Activated gamma-delta T cell treated with Interleukin-2 at 50 U/mL for 16 hours (primary cell): ENCODE data around the gene AFMID.
A peak's percentile ranks its signal among the peaks of the same experiment; 100 is the strongest.
"Not testable (repeated sequence)": the region's sequence is repeated elsewhere in the genome, so short reads cannot be mapped to it uniquely, and the experiment has no call there.

Source experiments
- DNase-seq: peaks from one replicate; pipeline ENCODE4 v3.0.0-alpha.2; 2020

AFMID gene

DNA sequence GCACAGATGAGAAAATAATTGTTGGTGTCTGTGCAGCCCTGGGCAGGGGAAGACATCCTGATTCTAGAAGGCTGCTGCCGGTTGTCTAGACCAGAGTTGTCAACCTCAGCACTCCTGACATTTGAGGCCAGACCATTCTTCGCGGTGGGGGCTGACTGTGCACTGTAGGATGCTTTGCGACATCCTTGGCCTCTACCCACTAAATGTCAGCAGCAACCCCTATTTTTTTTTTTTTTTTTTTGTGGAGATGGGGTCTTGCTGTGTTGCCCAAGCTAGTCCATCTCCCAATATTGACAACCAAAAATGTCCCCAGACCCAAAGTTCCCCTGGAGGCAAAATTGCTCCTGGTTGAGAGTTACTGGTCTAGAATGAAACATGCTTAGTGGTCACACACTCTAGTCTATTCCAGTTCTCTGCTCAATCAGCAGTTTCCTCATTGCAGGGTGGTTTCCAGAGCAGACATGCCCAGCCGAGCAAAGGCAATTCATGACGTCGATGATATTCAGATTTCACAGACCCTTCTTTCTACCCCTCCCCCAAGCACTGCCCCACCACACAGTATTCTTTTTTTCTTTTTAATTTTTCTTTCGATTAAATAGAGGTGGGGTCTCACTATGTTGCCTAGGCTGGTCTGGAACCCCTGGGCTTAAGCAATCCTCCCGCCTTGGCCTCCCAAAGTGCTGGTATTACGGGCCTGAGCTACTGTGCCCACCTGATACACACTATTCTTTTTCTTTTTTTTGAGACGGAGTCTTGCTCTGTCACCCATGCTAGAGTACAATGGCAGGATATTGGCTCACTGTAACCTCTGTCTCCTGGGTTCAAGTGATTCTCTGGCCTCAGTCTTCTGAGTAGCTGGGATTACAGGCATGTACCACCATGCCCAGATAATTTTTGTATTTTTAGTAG lies 32.0 kb upstream of the AFMID start:
- DNase-seq: no peak

DNA sequence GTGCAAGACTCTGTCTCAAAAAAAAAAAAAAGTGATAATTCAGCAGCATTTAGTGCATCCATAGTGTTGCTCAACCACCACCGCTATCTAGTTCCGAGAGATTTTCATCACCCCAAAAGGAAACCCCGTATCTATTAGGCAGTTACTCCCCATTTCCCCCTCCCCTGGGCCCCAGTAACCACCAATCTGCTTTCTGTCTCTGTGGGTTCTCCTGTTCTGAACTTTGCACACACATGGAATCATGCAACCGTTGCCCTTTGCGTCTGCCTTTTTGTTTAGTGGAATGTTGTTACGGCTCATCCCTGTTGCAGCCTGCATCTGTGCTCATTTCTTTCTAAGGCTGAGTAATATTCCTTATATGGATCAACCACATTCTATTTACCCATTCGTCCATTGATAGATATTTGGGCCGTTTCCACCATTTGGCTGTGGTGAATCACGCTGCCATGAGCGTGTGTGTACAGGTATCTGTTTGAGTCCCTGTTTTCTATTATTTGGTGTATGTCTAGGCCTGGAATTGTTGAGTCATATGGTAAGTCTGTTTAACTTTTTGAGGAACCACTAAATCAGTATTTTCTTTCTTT lies 27.5 kb upstream of the AFMID start:
- DNase-seq: no peak

GRCh38 chr17:78163881-78164747 lies 23.0 kb upstream of the AFMID start:
- DNase-seq: no peak

GRCh38 chr17:78164748-78165607 lies 22.2 kb upstream of the AFMID start:
- DNase-seq: no peak

GRCh38 chr17:78166416-78166815 lies 20.7 kb upstream of the AFMID start:
- no peak for DNase-seq

GRCh38 chr17:78168242-78168902 lies 18.8 kb upstream of the AFMID start, which contains the start of gene SYNGR2:
TSS of gene SYNGR2 (plus strand) at chr17:78168581. CDS start at chr17:78168617, 36 bp downstream.
- DNase-seq: peak; percentile 85

DNA sequence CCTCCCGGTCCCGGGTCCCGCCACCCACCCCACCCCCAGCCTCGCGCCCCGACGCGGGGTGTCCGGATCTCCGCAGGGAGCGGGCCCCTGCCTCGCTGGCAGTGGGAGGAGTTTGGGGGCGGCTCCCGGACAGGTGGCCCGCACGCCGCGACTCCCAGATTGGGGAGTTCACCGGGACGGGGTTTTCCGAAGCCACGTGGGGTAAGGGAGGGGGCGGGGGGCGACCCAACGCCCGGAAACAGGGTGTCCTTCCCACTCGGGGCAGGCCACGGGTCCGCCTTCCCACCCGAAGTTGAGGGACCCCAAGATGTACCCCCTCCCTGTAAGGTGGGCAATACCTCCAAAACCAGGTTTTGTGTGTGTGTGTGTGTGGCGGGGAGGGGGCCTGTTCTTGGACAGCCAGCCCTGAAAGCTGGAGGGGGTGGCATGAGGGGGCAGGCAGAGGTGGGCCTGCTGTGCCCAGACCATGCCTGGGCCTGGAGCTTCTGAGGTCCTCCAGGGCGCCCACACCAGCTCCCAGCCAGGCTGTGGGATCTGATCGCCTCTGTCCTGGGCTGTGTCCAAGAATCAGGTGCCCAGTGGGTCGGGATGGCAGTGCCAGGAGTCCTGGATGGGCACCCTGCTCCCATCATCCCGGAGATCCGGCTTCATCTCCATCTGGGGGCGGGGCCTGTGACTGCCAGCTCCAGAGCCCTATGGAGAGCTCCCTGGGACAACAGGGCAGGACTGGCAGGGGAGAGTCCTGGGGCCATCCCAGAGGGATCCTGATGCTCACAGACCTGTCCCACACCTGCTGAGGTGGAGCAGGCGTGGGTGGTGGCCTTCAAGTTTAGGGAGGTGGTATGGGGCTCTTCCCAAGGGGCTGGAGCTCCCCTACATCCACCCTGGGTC lies 18.0 kb upstream of the AFMID start:
- peak; percentile 25 for DNase-seq

GRCh38 chr17:78170692-78171590 lies 16.2 kb upstream of the AFMID start:
- no peak for DNase-seq

- not testable (repeated sequence) for DNase-seq
Measured at GRCh38 chr17:78171591-78172248, 15.4 kb upstream of the AFMID start.

- DNase-seq: no peak
Measured at GRCh38 chr17:78172249-78173051, 14.7 kb upstream of the AFMID start.

DNA sequence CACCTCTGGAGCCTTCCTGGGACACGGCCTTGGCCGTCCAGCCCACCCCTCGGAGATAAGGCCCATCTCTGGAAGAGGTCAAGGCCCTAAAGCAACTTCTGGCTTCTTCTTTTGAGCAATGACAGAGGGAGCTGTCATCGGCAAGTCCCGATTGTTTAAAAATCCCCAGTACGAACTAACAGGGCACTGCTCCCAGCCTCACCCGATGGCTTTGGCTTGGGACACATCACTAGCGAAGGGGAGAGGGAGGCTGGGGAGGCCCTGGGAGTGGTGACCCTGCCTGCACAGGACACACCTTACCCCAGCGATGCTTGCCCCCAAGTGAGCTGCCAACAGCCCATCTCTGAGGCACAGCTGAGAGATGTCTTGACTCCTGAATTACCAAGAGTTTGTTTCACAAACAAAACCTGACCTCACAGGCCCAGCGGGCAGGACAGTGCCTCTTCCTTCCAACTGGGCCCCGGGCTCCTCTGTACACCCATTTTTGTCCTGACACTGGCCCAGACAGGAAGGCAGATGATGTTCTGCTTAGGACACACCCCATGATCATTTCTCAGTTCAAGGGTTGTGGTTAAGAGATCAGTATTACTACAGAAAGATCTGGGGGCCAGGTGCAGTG lies 14.0 kb upstream of the AFMID start:
- DNase-seq: no peak

GRCh38 chr17:78174346-78174869 lies 12.8 kb upstream of the AFMID start:
- no peak for DNase-seq

GRCh38 chr17:78174870-78175642 lies 12.1 kb upstream of the AFMID start:
- no peak for DNase-seq

DNA sequence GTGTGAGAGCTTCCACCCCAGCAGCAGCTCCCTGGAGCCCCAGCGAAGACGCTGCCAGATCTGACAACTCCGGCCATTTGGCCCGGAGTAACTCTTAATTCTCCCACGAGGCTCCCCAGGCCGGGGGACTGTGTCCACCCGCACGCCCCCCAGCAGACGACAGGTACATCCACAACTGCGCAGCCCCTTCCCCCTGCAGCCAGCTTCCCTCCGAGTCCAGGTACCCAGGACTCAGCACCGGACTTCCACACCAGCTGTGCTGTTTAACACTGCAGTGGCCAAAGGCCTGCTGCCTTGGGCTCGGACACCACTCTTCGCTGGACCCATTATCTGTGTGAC lies 11.6 kb upstream of the AFMID start:
- DNase-seq: no peak

GRCh38 chr17:78176548-78177025 lies 10.6 kb upstream of the AFMID start:
- peak; percentile 75 for DNase-seq

- DNase-seq: no peak
Measured at GRCh38 chr17:78179372-78179771, 7.8 kb upstream of the AFMID start.

DNA sequence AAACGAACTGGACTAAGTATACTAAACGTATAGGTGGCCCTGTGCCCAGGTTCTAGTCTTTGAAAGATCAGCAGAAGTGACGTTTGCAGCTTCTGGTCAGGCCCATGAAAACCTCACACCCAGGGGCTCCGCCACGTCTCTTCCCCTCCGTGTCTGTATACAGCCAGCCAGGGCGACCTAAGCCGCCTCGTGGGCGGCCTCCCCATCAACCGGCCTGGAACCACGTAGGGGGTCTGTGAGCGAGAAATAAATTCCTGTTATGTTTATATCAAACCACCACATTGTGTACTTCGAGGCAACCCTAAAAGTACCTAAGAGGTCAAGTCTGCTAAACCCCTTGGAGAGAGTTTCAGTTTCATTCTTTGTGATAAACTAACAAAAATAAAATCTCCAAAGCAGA lies 7.1 kb upstream of the AFMID start:
- no peak for DNase-seq
